Measurements from ENCODE around the gene ANKRD52. TPM values are rescaled to one million over a fixed set of nuclear protein-coding genes. Genes with fewer than 3 reads are reported as not detected.
A peak's percentile ranks its signal among the peaks of the same experiment; 100 is the strongest.

ANKRD52 gene
- total RNA-seq, 1 donor: 18.8 TPM

GRCh38 chr12:56192582-56192981 is 65.6 kb downstream of the ANKRD52 start:
- Histone ChIP-seq H3K27ac (ENCODE audit: low read depth, low read length) (no peak overlapping the region), H3K4me3 (ENCODE audit: insufficient read depth, low read length) (no peak overlapping the region), H4K20me1 (ENCODE audit: insufficient read depth, low read length) (peaks cover 10% of the 10 kb centered on the region), H3K4me2 (ENCODE audit: insufficient read depth, low read length) (no peak overlapping the region), H2AFZ (ENCODE audit: low read length) (no peak overlapping the region), H3K36me3 (ENCODE audit: insufficient read depth, low read length) (no peaks in the 10 kb centered on the region), H3K9me3 (ENCODE audit: low read depth, low read length) (no peaks in the 10 kb centered on the region), H3K27me3 (ENCODE audit: insufficient read depth, low read length) (no peaks in the 10 kb centered on the region), H3K4me1 (ENCODE audit: insufficient read depth, low read length) (peaks cover 29% of the 10 kb centered on the region), H3K79me2 (ENCODE audit: insufficient read depth, low read length) (peaks cover 19% of the 10 kb centered on the region)
- no peak for DNase-seq (ENCODE audit: insufficient read length, low spot score, missing footprints)
- no peak for TF ChIP-seq CTCF (IDR thresholded peaks at IDR 0.05; ENCODE audit: extremely low read depth, low read depth, low read length)

- Histone ChIP-seq H3K27ac (ENCODE audit: low read depth, low read length) (no peak overlapping the region), H2AFZ (ENCODE audit: low read length) (peak overlapping the region; percentile 66), H3K79me2 (ENCODE audit: insufficient read depth, low read length) (peaks cover 34% of the 10 kb centered on the region), H3K4me2 (ENCODE audit: insufficient read depth, low read length) (peak overlapping the region; percentile 98), H3K27me3 (ENCODE audit: insufficient read depth, low read length) (no peaks in the 10 kb centered on the region), H3K36me3 (ENCODE audit: insufficient read depth, low read length) (peaks cover 4% of the 10 kb centered on the region), H3K4me1 (ENCODE audit: insufficient read depth, low read length) (peaks cover 23% of the 10 kb centered on the region), H3K9me3 (ENCODE audit: low read depth, low read length) (no peaks in the 10 kb centered on the region), H4K20me1 (ENCODE audit: insufficient read depth, low read length) (peaks cover 13% of the 10 kb centered on the region), H3K4me3 (ENCODE audit: insufficient read depth, low read length) (peak overlapping the region; percentile 94)
- DNase-seq (ENCODE audit: insufficient read length, low spot score, missing footprints): no peak
- no peak for TF ChIP-seq CTCF (IDR thresholded peaks at IDR 0.05; ENCODE audit: extremely low read depth, low read depth, low read length)
Measured at GRCh38 chr12:56190695-56191155, 67.5 kb downstream of the ANKRD52 start.

GRCh38 chr12:56189918-56190694 is 68.1 kb downstream of the ANKRD52 start:
- DNase-seq (ENCODE audit: insufficient read length, low spot score, missing footprints): peak; percentile 85
- H3K36me3 ChIP-seq (ENCODE audit: insufficient read depth, low read length): peaks cover 7% of the 10 kb centered on the region
- H2AFZ ChIP-seq (ENCODE audit: low read length): peak overlapping the region; percentile 99
- TF ChIP-seq CTCF (IDR thresholded peaks at IDR 0.05; ENCODE audit: extremely low read depth, low read depth, low read length): no peak
- peak overlapping the region; percentile 94 for H3K4me3 ChIP-seq (ENCODE audit: insufficient read depth, low read length)
- H3K27me3 ChIP-seq (ENCODE audit: insufficient read depth, low read length): no peaks in the 10 kb centered on the region
- peaks cover 13% of the 10 kb centered on the region for H4K20me1 ChIP-seq (ENCODE audit: insufficient read depth, low read length)
- peak overlapping the region; percentile 70 for H3K27ac ChIP-seq (ENCODE audit: low read depth, low read length)
- H3K79me2 ChIP-seq (ENCODE audit: insufficient read depth, low read length): peaks cover 35% of the 10 kb centered on the region
- peak overlapping the region; percentile 98 for H3K4me2 ChIP-seq (ENCODE audit: insufficient read depth, low read length)
- no peaks in the 10 kb centered on the region for H3K9me3 ChIP-seq (ENCODE audit: low read depth, low read length)
- peaks cover 23% of the 10 kb centered on the region for H3K4me1 ChIP-seq (ENCODE audit: insufficient read depth, low read length)

- peak; percentile 55 for TF ChIP-seq CTCF (IDR thresholded peaks at IDR 0.05; ENCODE audit: extremely low read depth, low read depth, low read length)
- H3K27ac ChIP-seq (ENCODE audit: low read depth, low read length): peak within 1 kb of the TSS; percentile 70
- peak within 1 kb of the TSS; percentile 99 for H2AFZ ChIP-seq (ENCODE audit: low read length)
- H3K79me2 ChIP-seq (ENCODE audit: insufficient read depth, low read length): peaks cover 39% of the 10 kb centered on the region
- H3K4me3 ChIP-seq (ENCODE audit: insufficient read depth, low read length): peak within 1 kb of the TSS; percentile 94
- peaks cover 14% of the 10 kb centered on the region for H3K36me3 ChIP-seq (ENCODE audit: insufficient read depth, low read length)
- no peaks in the 10 kb centered on the region for H3K9me3 ChIP-seq (ENCODE audit: low read depth, low read length)
- H3K27me3 ChIP-seq (ENCODE audit: insufficient read depth, low read length): no peaks in the 10 kb centered on the region
- H3K4me2 ChIP-seq (ENCODE audit: insufficient read depth, low read length): peak within 1 kb of the TSS; percentile 98
- DNase-seq (ENCODE audit: insufficient read length, low spot score, missing footprints): peak; percentile 98
- H4K20me1 ChIP-seq (ENCODE audit: insufficient read depth, low read length): peaks cover 13% of the 10 kb centered on the region
- H3K4me1 ChIP-seq (ENCODE audit: insufficient read depth, low read length): peaks cover 23% of the 10 kb centered on the region
Measured at GRCh38 chr12:56189099-56189917, 68.9 kb downstream of the ANKRD52 start, which contains the start of gene SMARCC2. Gene SMARCC2 (minus strand): TSS chr12:56189483. CDS start chr12:56189461, 22 bp downstream.

Data from osteoblast (primary cell).